ENCODE results near the gene DCST1. TPM values are rescaled to one million over a fixed set of nuclear protein-coding genes. Genes with fewer than 3 reads are reported as not detected.

The DCST1 gene
- polyA plus RNA-seq, 3 donors: 0.05 TPM; not detected in 2

DNA sequence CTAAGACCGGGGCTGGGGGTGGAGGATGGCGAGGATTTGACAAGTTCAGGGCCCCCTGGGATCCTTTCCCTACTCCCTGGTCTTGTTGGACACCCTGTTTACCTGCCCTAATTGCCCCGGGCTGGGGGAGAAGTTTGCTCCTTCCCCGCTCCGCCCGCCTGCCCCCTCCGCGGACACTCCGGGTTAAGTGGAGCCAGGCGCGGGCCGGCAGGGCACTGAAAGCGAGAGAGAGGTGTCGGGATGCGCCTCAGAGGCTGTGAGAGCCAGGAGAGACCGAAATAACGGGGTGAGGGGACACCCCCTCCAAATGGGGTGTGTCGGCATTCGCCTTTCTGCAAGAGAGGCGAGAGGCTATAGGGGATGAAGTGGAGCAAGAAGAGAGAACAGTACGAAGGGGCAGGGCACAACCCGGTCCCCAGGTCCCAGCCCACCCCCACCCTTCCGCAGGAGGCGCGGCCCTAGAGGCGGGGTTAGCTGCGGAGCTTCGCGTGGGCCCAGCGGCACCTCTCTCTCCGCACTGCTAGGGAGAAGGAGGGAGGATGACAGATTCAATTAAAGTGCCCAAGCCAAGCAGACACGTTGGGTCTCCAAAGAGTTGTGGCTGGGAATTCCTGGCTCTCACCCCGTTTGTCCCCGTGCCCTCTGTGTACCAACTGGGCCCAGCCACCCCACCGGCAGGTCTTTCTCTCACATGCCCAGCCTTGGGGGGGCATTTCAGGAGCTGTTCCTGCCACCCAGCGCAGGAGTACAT lies 48.9 kb downstream of the DCST1 start:
- Histone ChIP-seq H3K4me2 (replicated peaks; ENCODE audit: extremely low read depth, low read length, poor library complexity, severe bottlenecking) (peak overlapping the region; percentile 77), H3K4me3 (replicated peaks in 1 of 3; ENCODE audit: low read depth in 2 of 3, low read length in 3 of 3) (peak overlapping the region in 1 of 3 experiments; percentile 63), H3K4me1 (ENCODE audit: control insufficient read depth in 1 of 2, insufficient read depth in 2 of 2, low read length in 2 of 2) (peaks cover 61 to 75% of the 10 kb centered on the region in 2 donors), H3K36me3 (replicated peaks in 1 of 2; ENCODE audit: control insufficient read depth in 1 of 2, insufficient read depth in 2 of 2, low read length in 2 of 2) (no peaks in the 10 kb centered on the region), H3K9me3 (replicated peaks in 1 of 2; ENCODE audit: control insufficient read depth in 1 of 2, insufficient read depth in 1 of 2, low read length in 2 of 2) (peaks cover 0 to 16% of the 10 kb centered on the region in 2 donors), H2AFZ (ENCODE audit: insufficient read depth, low read depth, low read length, poor library complexity, severe bottlenecking) (peak overlapping the region; percentile 38), H3K9ac (ENCODE audit: insufficient read depth, low read length, poor library complexity, severe bottlenecking) (no peak overlapping the region), H3K27ac (ENCODE audit: low read depth in 1 of 2, low read length in 2 of 2) (no peak overlapping the region), H3K79me2 (ENCODE audit: insufficient read depth, low read length) (no peaks in the 10 kb centered on the region), H3K27me3 (ENCODE audit: control insufficient read depth in 2 of 2, insufficient read depth in 2 of 2, low read length in 2 of 2) (peaks cover 57 to 67% of the 10 kb centered on the region in 2 donors), H4K20me1 (ENCODE audit: insufficient read depth, low read length) (peaks cover 49% of the 10 kb centered on the region)
- WGBS (ENCODE audit: insufficient coverage): 7% methylated on average over 23 of the region's 36 CpGs
- intact Hi-C loops (cut with micrococcal nuclease): loop anchor here in 1 of 2 donors (10.0 kb wide), 1 partner anchor 528 kb away; the partner anchor contains the start of gene UBE2Q1
- H3K9me3 Mint-ChIP-seq: peaks cover 0 to 41% (median 15%) of the 10 kb centered on the region in 7 donors
- H3K4me3 Mint-ChIP-seq: peak overlapping the region; percentile 62 to 97
- peaks cover 53% of the 10 kb centered on the region for H3K4me1 Mint-ChIP-seq
- TF ChIP-seq, protein P1, sequence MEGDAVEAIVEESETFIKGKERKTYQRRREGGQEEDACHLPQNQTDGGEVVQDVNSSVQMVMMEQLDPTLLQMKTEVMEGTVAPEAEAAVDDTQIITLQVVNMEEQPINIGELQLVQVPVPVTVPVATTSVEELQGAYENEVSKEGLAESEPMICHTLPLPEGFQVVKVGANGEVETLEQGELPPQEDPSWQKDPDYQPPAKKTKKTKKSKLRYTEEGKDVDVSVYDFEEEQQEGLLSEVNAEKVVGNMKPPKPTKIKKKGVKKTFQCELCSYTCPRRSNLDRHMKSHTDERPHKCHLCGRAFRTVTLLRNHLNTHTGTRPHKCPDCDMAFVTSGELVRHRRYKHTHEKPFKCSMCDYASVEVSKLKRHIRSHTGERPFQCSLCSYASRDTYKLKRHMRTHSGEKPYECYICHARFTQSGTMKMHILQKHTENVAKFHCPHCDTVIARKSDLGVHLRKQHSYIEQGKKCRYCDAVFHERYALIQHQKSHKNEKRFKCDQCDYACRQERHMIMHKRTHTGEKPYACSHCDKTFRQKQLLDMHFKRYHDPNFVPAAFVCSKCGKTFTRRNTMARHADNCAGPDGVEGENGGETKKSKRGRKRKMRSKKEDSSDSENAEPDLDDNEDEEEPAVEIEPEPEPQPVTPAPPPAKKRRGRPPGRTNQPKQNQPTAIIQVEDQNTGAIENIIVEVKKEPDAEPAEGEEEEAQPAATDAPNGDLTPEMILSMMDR (IDR thresholded peaks at IDR 0.05): no peak
- H3K36me3 Mint-ChIP-seq: peaks cover 17 to 18% of the 10 kb centered on the region in 2 donors
- peaks cover 53 to 70% (median 64%) of the 10 kb centered on the region in 3 donors for H3K27me3 Mint-ChIP-seq (ENCODE audit: low read depth in 3 of 3)
- no peak for DNase-seq
- no peak overlapping the region for H3K27ac Mint-ChIP-seq

DNA sequence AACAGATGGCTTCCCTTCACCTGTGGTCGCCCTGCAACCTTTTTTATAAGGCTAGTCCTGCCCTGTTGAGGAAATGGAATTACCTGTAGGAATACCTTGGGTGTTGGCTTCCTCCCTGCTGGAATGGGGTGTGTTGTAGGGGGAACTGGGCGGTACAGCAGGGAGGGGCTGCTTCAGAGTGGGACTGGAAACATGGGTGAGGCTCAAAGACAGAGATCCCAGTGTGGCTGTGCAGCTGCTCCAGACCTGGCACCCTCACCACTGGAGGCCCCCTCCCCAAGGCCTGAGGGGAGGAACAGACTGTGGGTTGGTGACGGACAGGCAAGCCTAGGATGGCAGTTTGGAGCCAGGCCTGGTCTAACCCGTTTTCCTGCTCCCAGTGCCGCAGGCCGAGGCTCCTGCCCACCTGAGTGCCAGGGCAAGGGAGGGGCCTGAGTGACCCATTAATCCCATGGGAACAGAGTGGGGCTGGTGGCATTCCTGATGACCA lies 49.5 kb downstream of the DCST1 start:
- Histone ChIP-seq H3K79me2 (ENCODE audit: insufficient read depth, low read length) (no peaks in the 10 kb centered on the region), H3K9me3 (replicated peaks in 1 of 2; ENCODE audit: control insufficient read depth in 1 of 2, insufficient read depth in 1 of 2, low read length in 2 of 2) (peaks cover 0 to 16% of the 10 kb centered on the region in 2 donors), H3K36me3 (replicated peaks in 1 of 2; ENCODE audit: control insufficient read depth in 1 of 2, insufficient read depth in 2 of 2, low read length in 2 of 2) (no peaks in the 10 kb centered on the region), H2AFZ (ENCODE audit: insufficient read depth, low read depth, low read length, poor library complexity, severe bottlenecking) (no peak overlapping the region), H3K4me2 (replicated peaks; ENCODE audit: extremely low read depth, low read length, poor library complexity, severe bottlenecking) (no peak overlapping the region), H3K4me3 (replicated peaks in 1 of 3; ENCODE audit: low read depth in 2 of 3, low read length in 3 of 3) (no peak overlapping the region), H3K27me3 (ENCODE audit: control insufficient read depth in 2 of 2, insufficient read depth in 2 of 2, low read length in 2 of 2) (peaks cover 52 to 60% of the 10 kb centered on the region in 2 donors), H3K27ac (ENCODE audit: low read depth in 1 of 2, low read length in 2 of 2) (no peak overlapping the region), H4K20me1 (ENCODE audit: insufficient read depth, low read length) (peaks cover 49% of the 10 kb centered on the region), H3K4me1 (ENCODE audit: control insufficient read depth in 1 of 2, insufficient read depth in 2 of 2, low read length in 2 of 2) (peaks cover 61 to 75% of the 10 kb centered on the region in 2 donors), H3K9ac (ENCODE audit: insufficient read depth, low read length, poor library complexity, severe bottlenecking) (no peak overlapping the region)
- peak overlapping the region in 1 of 2 donors; percentile 97 for H3K4me3 Mint-ChIP-seq
- peaks cover 18% of the 10 kb centered on the region in 2 donors for H3K36me3 Mint-ChIP-seq
- TF ChIP-seq, protein P1 (IDR thresholded peaks at IDR 0.05): no peak
- intact Hi-C loops (cut with micrococcal nuclease): loop anchor here in 1 of 2 donors (10.0 kb wide), 1 partner anchor 528 kb away; the partner anchor contains the start of gene UBE2Q1
- H3K9me3 Mint-ChIP-seq: peaks cover 0 to 40% (median 15%) of the 10 kb centered on the region in 7 donors
- peak in 1 of 3 donors; percentile 5 for DNase-seq
- 86% methylated on average over 5 of the region's 6 CpGs for WGBS (ENCODE audit: insufficient coverage)
- H3K27ac Mint-ChIP-seq: no peak overlapping the region
- H3K4me1 Mint-ChIP-seq: peaks cover 53% of the 10 kb centered on the region
- H3K27me3 Mint-ChIP-seq (ENCODE audit: low read depth in 3 of 3): peaks cover 48 to 64% (median 58%) of the 10 kb centered on the region in 3 donors

All from CD14-positive monocyte (primary cell).